Measurements from ENCODE around the gene KIF19.
A peak's percentile ranks its signal among the peaks of the same experiment; 100 is the strongest.

KIF19 gene

DNA sequence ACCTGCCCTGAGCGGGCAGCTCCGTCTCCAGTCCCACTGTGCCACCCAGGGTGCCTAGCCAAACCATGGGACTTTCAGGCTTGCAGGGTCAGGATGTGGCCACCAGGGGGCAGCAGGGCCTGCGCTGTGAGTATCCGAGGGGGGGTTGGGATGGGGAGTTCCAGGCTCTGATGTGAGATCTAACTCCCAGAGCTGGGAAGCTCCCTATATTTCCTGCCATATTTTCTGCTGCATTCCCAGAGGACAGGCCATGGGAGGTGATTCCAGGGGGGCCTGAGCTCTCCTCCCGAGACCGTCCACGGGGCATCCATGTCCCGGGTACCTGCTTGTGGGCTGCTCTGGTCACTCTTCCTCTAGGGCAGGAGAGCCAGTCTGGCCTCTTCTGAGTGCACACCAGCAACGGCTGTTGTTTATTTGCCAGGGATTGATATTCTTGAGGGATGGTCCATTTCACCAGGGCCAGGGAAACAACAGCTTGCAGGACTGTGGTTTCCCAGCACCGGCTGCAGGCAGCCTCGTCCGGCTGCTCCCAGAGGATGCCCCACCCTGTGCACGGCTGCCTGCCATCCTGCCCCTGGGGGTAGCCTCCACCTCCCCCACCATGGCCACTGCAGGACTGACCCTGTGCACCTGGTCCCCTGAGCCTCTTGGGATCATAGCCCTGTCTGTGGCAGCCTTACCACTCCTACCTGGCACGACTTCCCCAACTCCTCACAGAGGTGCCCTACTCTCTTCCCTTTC is 42.5 kb downstream of the KIF19 start:
- peak; percentile 77 for DNase-seq

DNA sequence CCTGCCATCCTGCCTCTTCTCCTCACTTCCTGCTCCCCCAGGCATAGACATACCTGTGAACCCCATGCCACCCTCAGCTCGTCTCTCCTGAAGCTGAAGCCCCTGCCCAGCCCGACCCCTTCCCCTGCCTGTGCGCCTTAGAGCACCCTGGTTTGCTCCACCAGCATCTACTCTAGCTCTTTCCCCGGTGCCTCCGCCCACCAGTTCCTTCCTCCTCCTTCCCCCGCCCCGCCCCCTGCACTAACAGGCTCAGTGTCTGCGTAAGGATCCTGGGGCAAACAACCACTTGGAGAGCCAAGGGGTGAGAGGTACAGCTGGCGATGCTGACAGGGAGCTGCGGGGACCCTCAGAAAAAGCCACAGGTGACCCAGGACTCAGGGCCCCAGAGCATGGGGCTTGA is 43.2 kb downstream of the KIF19 start:
- no peak for DNase-seq

DNA sequence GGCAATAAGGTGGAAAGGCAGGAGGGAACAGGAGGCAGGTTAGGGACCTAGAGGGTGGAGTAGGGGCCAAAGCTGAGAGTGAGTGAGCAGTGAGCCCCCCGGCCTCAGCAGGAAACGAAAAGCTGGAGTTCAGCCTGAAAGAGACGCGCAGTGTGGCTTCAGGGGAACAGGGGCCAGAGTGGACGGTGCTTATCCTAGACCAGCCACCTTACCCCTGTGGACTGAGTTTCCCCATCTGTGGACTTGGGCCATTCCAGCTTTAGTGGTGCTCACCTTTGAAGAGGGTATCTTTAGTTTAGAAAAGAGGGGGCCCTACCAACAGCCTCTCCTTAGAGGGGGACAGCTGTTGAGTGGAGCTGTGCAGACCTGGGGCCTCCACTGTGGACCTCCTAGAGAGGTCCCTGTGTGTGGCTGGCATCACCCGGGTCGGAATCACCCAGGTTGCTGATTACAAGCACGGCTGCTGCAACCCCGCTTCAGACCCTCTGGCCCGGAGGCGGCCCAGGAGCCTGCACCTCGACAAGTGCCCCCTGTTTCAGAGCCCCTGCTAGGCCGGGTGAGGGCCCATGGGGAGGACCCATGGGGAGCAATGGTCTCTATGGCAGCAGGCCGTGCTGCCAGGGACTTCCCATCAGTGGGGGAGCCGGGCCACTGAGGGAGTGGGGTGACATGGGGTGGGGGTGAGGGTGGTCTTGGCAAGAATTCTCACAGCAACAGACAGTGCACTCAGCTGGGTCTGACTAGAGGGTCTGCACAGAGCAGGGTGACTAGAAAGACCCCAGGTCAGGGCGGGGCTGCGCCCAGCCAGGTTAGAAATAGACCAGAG is 43.9 kb downstream of the KIF19 start:
- DNase-seq: no peak

DNA sequence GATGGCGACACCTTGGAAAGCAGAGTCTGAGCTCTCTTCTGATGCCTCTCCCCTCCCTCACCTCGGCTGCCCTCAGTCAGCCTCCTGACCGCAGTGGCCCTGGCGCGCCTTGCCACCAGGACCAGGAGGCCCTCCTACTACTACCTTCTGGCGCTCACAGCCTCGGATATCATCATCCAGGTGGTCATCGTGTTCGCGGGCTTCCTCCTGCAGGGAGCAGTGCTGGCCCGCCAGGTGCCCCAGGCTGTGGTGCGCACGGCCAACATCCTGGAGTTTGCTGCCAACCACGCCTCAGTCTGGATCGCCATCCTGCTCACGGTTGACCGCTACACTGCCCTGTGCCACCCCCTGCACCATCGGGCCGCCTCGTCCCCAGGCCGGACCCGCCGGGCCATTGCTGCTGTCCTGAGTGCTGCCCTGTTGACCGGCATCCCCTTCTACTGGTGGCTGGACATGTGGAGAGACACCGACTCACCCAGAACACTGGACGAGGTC is 45.7 kb downstream of the KIF19 start:
- no peak for DNase-seq

DNA sequence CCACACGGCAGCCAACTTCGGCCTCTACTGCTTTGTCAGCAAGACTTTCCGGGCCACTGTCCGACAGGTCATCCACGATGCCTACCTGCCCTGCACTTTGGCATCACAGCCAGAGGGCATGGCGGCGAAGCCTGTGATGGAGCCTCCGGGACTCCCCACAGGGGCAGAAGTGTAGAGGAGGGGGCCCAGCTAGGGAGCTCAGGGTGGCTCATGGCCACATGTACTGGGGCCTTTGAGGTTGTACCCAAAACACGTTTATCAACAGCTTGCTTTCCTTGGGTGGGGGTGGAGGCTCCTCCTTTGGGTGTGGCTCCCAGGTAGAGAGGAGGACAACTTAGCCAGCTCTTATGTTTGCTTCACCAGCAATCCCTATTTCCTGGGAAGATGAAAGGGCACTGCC is 46.4 kb downstream of the KIF19 start:
- no peak for DNase-seq

DNA sequence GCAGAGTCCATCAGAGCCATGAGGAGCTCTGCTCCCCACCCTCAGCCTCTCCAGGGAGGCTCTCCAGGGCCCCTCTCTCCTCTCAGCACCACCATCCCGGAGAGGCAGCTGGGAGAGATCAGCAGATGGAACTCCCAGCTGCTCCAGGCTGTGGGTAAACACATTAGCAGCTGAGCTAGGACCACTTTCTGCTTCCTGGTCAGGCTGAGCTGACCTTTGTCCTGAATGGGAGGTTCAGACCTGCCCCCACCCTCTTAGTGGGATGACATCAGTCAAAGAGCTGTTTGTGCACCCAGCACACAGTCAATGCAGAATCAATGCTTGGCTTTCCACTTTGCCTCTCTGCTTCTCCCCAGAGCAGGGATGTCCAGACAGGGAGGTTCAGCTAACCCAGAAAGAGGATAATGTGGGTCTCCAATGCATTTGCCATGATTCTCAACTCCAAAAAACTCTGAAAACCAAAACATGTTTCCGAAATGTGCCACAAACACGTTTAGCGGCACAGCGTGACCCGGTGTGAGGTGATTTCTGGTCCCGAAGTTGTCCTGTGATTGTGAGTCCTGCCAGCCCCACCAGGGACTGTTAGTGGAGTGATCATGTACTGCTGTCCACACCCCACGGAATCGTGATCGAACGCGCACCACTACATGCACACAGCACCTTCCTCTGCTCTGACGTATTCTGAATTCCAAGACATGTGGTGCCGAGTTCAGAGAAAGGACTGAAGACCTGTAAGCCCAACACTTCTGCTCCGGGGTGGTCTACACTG is 48.0 kb downstream of the KIF19 start:
- DNase-seq: peak; percentile 59

DNA sequence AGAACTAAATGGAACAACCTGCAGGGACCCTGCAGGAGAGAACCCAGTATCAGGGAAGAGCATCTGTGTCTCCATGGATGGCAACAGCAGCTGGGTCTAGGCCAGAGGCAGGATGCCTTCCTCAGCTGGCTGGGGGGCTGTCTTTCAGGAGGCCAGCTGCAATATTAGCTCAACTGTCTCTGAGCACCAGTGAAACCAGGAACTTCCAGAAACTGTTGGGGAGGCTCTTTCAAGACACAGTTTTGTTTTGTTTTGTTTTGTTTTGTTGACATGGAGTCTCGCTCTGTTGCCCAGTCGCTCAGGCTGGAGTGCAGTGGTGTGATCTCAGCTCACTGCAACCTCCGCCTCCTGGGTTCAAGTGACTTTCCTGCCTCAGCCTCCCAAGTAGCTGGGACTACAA is 48.8 kb downstream of the KIF19 start:
- peak; percentile 17 for DNase-seq

DNA sequence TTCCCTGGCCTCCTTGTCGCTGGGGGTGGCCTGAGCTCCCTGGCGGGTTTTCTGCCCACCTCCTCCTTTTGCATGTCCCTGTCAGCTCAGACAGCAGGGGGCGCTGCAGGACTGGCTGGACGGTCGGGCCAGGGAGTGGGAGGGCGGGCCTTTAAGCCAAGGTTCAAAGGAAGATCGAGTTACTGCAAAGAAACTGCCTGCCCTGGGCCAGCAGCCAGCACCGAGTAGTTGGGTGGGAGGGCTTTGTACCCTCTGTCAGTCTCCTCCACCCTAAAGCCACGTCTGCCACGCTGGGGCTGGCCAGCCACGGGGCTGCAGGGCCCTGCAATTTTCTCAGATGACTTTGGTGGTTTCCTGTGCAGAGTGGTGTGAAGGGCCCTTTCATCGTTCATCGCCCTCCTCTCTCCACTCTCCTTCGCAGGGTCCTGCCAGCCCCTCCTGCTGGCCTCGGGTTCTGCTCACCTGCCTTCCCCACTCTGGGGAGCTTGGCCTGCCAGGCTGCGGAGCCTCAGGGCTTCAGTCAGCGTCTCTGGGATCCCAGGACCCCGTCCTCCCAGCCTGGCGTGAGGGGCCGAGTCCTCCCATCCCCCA is 53.6 kb downstream of the KIF19 start:
- peak; percentile 83 for DNase-seq

DNA sequence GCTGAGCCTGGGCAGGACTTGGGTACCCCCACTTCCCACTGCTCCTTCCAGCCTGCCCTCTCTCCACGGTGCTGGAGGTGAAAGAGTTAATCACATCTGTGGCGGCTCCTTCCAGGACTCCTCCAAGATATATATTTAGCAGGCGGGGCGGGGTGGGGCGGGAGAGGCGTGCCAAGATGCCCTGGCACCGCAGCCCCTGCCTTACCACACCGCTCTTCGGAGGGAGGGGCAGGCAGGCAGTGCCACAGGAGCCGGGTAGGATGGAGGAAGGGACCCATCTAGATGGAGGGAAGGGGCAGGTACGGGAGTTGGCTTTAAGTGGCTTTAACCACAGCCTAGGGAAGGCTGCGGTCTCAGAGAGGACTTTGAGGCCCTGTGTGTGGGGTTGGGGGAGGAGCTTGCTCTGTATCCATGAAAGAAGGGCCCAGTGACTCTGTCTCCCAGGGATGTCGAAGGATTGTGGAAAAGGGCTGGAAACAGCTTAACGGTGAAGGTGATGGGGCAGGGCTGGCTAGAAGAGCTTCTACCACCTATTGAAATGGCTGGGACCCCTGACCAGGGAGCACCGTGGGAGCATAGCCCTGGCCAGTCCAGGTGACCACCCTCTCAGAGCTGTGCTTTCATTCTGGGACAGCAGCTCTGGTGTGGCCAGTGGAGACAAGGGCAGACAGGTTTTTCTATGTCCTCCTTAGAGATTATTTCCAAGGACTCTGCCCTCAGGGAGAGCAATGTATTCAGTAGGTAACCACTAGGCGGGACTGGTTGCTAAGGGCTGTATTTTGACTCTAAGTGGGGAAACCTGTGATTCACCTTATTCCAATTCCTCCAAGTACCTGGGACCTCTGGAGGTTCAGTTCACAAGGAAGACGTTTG is 54.3 kb downstream of the KIF19 start:
- DNase-seq: no peak

DNA sequence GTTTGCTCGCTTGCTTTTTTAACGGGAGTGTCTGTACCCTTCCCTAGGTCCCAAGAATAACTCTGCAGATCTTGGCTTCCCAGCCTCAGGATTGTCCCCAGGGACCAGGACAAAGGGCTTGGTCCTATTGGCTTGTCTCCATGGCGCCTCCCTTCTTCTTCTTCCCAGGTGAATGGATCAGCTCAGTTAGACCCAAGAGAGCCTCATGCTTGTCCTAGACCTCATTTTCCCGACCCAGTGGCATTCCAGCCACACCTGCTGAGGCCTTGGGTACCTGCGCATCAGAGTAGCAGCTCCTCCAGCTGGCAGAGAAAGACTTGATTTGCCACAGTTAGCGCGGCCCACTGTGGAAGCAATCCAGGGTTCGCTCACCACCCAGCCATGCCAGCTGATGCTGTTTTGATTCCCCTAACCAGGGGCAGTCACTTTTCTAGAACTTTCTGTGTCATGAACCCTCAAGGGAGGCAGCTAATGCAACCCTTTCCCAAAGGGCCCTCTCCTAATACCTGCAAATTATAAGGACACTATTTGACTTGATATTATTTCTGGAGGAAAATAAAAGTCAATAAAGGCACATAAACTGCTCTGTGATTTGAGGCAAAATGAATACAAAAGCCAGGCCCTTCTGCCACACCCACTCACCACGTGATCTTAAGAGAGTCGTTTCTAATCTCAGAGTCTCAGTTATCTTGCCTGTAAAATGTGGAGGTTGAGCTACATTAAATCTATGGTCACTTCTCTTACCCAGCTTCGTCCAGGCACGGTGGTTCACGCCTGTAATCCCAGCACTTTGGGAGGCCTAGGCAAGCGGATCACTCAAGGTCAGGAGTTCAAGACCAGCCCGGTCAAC is 55.2 kb downstream of the KIF19 start:
- no peak for DNase-seq

DNA sequence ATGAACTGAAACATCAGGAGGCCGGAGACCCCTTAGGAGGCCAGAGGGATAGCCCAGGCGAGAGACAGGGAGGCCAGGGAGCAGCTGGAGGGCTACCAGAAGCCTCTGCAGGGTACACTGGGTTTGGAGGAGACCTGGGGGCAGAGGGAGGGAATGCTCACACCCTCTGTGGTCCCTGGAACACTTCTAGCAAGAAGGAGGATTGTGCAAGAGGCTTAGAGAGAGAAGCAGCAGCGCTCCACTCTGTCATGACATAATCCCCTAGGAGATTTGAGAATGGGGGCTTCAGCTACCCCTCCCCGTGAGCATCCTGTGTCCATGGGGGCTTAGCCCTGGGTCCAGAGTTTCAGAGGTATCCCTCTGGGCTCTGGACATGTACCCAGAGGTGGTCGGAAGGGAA is 57.1 kb downstream of the KIF19 start:
- DNase-seq: no peak

DNA sequence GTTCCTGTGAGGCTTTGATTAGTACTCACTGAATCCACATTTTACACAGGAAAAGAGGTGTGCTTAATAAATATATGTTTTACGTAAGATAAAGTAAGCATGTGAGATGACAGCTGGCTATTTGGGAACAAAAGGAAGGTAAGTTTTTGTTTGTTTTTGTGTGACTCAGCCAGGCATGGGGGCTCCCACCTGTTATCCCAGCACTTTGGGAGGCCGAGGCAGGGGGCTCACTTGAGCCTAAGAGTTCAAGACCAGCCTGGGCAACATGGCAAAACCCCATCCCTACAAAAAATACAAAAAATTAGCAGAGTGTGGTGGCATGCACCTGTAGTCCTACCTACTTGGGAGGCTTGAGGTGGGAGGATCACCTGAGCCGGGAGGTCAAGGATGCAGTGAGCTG is 59.2 kb downstream of the KIF19 start:
- no peak for DNase-seq

DNA sequence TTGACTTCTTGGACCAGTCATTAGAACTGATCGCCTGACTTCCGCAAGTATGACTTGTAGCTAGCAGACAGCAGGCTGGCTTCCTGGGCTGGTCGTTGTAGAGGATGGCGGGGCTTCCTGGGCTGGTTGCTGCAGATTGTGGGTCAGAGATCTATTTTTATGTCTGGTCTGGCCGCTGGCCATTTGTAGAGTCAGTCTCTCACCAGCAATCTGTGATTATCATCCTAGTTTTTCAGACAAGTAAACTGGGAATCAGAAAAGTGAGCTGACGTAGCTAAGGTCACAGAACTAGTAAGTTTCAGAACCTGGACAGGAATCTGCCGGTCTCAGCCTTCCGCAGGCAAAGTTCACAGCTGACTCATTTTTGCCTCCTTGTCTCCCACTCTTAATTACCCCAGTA is 60.4 kb downstream of the KIF19 start:
- DNase-seq: no peak

DNA sequence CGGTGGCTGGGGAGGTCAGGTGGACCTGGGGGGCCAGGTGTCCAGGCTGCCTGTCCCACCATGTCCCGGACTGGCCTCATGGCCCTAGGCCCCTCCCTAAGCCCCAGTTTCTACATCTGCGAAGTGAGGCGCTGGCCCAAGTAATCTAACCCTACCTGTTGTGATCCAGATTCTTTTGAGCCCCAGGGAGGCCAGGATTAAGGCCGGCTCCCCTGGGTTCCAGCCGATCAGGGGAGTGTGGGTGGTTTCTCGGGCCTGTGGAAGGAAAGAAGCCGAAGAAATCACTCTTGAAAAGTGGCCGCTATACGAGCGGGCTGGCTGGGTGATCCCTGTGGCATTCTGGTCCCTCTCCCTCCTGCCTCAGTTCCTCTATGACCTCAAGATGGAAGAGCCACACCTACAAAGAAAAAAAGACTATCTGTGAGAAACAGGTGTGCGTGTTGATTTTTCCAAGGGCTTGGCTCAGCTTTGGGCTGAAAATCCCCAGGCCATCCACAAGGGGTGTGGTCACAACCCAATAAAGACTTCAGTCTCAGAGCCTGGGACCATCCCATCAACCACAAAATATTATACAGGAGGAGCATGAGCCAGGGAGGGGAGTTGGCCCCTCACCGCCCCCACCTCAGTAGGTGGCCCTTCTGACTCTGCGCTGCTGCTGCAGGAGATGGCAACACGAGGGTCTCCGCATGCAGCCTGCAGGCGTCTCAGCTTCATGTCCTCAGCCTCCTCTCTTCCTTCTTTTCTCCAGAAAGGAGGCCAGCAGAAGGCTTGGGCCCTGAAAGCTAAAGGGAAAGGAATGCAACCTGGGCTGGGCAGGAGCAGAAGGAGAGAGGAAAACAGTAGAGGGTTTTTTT is 61.6 kb downstream of the KIF19 start:
- DNase-seq: no peak

DNA sequence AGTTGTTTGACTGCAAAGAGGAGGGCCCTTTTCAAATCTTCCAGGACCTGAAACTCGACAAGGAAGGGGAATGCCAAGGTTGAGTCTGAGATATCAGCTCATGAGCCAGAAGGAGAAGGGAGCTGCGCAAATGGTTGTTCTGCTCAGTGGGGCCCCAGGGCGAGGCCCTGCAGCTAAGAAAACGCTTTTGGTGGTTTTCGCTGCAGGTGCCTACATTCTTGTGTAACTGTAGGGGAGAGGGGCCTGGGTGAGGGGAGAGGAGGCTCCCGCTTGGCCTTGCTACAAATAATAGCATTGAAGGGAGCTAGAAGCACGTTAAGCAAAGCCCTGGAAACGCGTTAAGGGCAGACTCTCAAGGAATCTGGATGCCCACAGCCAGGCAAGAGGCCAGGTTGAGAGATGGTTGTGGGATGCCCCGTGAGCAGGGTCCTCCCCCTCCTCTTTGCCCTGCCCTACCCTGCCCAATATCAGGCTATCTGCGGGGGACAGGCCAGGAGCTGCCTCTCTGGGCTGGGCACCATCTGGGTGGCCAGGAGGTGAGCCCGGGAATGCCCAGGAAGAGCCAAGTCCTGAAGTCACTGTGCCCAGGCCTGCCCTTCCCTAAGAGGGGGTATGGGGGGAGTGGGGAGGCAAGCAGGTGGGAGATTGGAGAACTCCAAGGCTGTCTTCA is 63.2 kb downstream of the KIF19 start:
- DNase-seq: no peak

DNA sequence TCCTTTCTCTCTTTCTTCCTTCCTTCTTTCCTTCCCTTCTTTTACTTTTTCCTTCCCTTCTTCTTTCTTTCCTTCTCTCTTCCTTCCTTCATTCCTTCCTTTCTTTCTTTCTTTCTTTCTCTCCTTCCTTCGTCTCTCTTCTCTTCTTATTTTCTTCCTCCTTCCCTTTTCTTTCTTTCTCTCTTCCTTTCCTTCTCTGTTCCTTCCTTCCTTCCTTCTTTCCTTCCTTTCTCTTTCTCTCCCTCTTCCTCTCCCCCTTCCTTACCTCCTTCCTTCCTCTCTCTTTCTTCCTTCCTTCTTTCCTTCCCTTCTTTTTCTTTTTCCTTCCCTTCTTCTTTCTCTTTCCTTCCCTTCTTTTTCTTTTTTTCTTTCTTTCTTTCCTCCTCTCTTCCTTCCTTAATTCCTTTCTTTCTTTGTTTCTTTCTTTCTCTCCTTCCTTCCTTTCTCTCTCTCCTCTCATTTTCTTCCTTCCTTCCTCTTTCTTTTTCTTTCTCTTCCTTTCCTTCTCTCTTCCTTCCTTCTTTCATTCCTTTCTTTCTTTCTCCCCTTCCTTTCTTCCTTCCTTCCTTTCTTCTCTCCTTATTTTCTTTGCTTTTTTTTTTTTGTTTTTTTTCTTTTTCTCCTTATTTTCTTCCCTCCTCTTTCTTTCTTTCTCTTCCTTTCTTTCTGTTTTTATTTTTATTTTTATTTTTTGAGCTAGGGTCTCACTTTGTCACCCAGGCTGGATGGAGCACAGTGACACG is 64.1 kb downstream of the KIF19 start:
- DNase-seq: no peak

DNA sequence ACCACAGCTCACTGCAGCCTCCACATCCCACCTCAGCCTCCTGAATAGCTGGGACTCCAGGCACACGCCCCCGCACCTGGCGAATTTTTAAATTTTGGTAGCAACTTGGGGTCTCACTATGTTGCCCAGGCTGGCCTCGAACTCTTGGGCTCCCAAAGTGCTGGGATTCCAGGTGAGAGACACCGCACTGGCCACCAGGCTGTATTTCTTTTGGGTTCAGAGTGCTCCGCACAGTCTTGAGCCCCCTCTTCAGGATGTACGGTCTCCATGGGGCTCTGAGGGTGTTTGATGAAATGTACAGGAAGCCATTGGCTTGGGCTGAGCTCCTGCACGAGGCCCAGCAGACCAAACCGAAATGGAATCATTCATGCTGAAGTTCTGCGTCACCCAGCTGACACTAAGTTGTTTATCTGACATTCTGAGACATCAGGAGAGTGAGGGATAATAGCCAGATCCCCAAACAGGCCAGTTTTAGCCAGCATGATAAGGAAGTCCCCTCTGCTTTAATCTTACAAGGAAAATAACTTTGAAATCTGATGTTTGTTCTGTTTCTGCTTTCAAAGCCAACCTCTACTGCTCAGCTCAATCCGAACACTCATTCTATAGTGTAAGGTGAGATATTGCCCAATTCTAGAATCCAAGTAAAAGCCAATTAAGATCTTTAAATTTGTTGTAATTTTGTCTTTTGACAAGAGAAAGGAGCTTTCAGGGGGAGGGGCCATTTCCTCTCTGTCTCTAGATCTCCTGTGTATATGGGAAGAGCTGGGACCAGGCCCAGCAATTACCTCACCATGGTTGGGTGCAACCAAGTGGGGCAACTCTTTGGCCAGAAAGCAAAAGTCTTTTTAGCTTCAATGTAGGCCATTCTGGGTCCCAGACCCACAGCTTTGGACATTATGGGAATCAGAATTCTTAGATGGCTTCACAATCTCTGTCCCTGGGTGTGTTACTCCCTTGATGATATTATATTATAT is 64.9 kb downstream of the KIF19 start:
- no peak for DNase-seq

DNA sequence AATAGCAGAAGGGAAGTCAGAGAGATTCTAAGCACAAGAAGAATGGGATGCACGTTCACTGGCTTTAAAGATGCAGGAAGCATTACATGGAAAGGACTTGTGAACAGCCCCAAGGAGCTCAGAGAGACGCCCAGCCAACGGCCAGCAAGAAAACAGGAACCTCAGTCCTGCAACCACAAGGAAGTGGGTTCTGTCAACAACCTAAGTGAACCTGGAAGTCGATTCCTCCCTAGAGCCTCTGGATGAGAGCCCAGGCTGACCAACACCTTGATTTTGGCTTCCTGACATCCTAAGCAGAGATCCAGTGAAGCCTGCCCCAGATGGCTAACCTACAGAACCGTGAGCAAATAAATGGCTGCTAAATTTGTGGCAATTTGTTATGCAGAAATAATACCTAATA is 65.7 kb downstream of the KIF19 start:
- DNase-seq: no peak

Data from NCI-H1694 treated with DMSO at 0.1 percent for 48 hours (cell line).